GM18505 (cell line): Measurements from ENCODE around the gene PLP2.
A peak's percentile ranks its signal among the peaks of the same experiment; 100 is the strongest.

ENCODE experiments used
- ATAC-seq: cut with Tn5 transposase; IDR thresholded peaks from one replicate; pipeline ENCODE4 v1.9.1; 2021; ENCODE audit not compliant: unreplicated experiment
- POLR2A ChIP-seq: IDR thresholded peaks from 4 replicates; pipeline ENCODE4 v1.6.1; 2011; ENCODE audit warnings: borderline replicate concordance; ENCODE audit not compliant: insufficient read depth, insufficient read length; ENCODE audit errors: extremely low read depth

Gene PLP2

GRCh38 chrX:49199906-49200771, 28.4 kb downstream of the PLP2 start, which contains the start of gene SYP:
TSS of gene SYP (minus strand) at chrX:49200193. CDS start at chrX:49200186, 7 bp downstream.
- TF ChIP-seq POLR2A, result peak; percentile 92
- peak; percentile 90 for ATAC-seq

- TF ChIP-seq POLR2A, result no peak
- no peak for ATAC-seq
These were observed 30.3 kb downstream of the PLP2 start for GRCh38 chrX:49202022-49202421.

- no peak for ATAC-seq
- TF ChIP-seq POLR2A, result no peak
These were observed 31.8 kb downstream of the PLP2 start for GRCh38 chrX:49203536-49203935.

GRCh38 chrX:49204017-49204416, 32.3 kb downstream of the PLP2 start:
- TF ChIP-seq POLR2A, result no peak
- no peak for ATAC-seq

- no peak for ATAC-seq
- no peak for TF ChIP-seq POLR2A
These were observed 33.0 kb downstream of the PLP2 start for GRCh38 chrX:49204709-49205108.

GRCh38 chrX:49205443-49205842, 33.7 kb downstream of the PLP2 start:
- ATAC-seq, result no peak
- TF ChIP-seq POLR2A, result no peak

- TF ChIP-seq POLR2A, result no peak
- no peak for ATAC-seq
These were observed 34.8 kb downstream of the PLP2 start for GRCh38 chrX:49206543-49206942.

- ATAC-seq, result no peak
- TF ChIP-seq POLR2A, result no peak
These were observed 36.7 kb downstream of the PLP2 start for GRCh38 chrX:49208399-49208798.

GRCh38 chrX:49209434-49210251, 37.9 kb downstream of the PLP2 start:
- no peak for TF ChIP-seq POLR2A
- ATAC-seq, result no peak

- ATAC-seq, result no peak
These were observed 38.7 kb downstream of the PLP2 start for GRCh38 chrX:49210406-49210805.

GRCh38 chrX:49211074-49211473, 39.4 kb downstream of the PLP2 start:
- no peak for ATAC-seq
- TF ChIP-seq POLR2A, result no peak

More at GRCh38 chrX:49210406-49210805, 38.7 kb downstream of the PLP2 start:
- no peak for TF ChIP-seq POLR2A

- ATAC-seq, result no peak
- no peak for TF ChIP-seq POLR2A
These were observed 40.5 kb downstream of the PLP2 start for GRCh38 chrX:49212209-49212608.

GRCh38 chrX:49212861-49213260, 41.2 kb downstream of the PLP2 start:
- ATAC-seq, result no peak
- no peak for TF ChIP-seq POLR2A
